Pancreas (tissue), 10 donors: ENCODE data around the gene CATSPER2. TPM values are rescaled to one million over a fixed set of nuclear protein-coding genes. Genes with fewer than 3 reads are reported as not detected.
"Not testable (repeated sequence)": the region's sequence is repeated elsewhere in the genome, so short reads cannot be mapped to it uniquely, and the experiment has no call there.

Experiments
- ATAC-seq, 4 donors: fragments of 200-7000 bp; cut with Tn5 transposase; one replicate each; pipeline versions ENCODE4 v1.8.0 to v1.9.1; 2020; ENCODE audit warnings: mild to moderate bottlenecking in 4 of 4, moderate library complexity in 4 of 4
- DNase-seq, 6 donors: peaks; one replicate each; pipeline ENCODE4 v3.0.0-alpha.2; 2020
- FAIRE-seq: peaks from 2 replicates; lab custom pipeline; 2012; peaks lifted over from hg19 to GRCh38; lab: Jason Lieb, UNC
- H3K27ac ChIP-seq, 4 donors: fragments of 200-600 bp; sonication (generic); 1 replicate in 3 of 4; 2 replicates in 1 of 4; pipeline versions ENCODE4 v1.5.0 to v1.8.0; 2020
- H3K27me3 ChIP-seq, 4 donors: fragments of 200-600 bp; one replicate each; pipeline ENCODE4 v1.8.0; 2021
- H3K36me3 ChIP-seq, 3 donors: fragments of 200-600 bp; sonication (generic) in 1 of 3; one replicate each; pipeline versions ENCODE4 v1.5.0 to v1.8.0; 2020 to 2021
- H3K4me1 ChIP-seq, 3 donors: fragments of 200-600 bp; one replicate each; pipeline ENCODE4 v1.8.0; 2021
- H3K4me3 ChIP-seq, 4 donors: fragments of 200-600 bp; sonication (generic) in 2 of 4; one replicate each; pipeline versions ENCODE4 v1.5.0 to v1.8.0; 2020 to 2021
- H3K9me3 ChIP-seq, 4 donors: fragments of 200-600 bp; one replicate each; pipeline ENCODE4 v1.8.0; 2021
- WGBS, 2 donors: extraction: QIAGEN DNeasy Blood & Tissue Kit; methylation state at CpG; one replicate each; pipeline ENCODE4 v1.1.7; 2013; 5-methylcytosine and 5-hydroxymethylcytosine counted together
- intact Hi-C, 3 donors: fragments of 100-400 bp; cut with DNase I; formaldehyde crosslinking; loops; one replicate each; pipeline versions ENCODE4 v1.11.1 to v1.14.2; 2022
- polyA plus RNA-seq, 2 donors: library from polyadenylated mRNA; stranded (reverse); fragments of 200-250 nt; gene quantifications; one replicate each; pipeline ENCODE4 v1.2.3, GENCODE V29; 2013
- total RNA-seq, 6 donors: library from RNA; stranded (reverse); fragmentation: NEBNext Ultra II Directional in 4 of 6; extraction: Animal tissue kit (Norgen Biotek cat#: 25700) in 4 of 6; gene quantifications; one replicate each; pipeline versions ENCODE4 v1.2.1 to v1.2.4, GENCODE V29; 2021 to 2023
- donor health status: healthy with polysubstance abuse.
- donor health status: DM: no; HTN: no; CAD: no; lungs with moderate emphysema.
- donor health status: DM: no; HTN: no; CAD: no.
- donor health status: control.
- donor health status: control.
- donor health status: Bipolar disorder and iron deficiency.
- donor health status: DM: yes; HTN: yes; CAD: no.
- donor health status: DM: no; HTN: no; CAD: no.
- donor health status: DM: no; HTN: no; CAD: no.
- donor health status: DM: yes; HTN: yes; CAD: no.

Gene CATSPER2
- total and polyA plus RNA-seq, 8 donors, result 1.2 to 9.9 (median 2.2) TPM

DNA sequence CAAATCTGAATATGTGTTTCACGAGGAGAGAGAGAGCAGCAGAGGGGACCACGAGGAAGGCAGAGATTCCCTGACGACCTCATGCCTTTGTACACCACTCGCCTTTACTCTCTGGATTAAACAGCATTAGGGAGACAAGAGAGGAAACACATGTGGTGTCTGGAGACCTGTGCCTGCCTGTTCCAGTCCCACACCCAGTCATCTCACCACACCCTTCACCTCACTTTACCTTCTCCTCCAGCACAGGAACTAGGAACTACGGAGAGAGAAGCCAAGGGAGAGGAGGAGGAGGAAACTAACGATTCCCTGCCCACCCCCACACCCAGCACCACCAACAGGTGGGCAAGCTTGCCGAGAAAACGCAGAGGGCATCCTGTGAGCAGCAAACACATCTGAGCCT, 55.8 kb downstream of the CATSPER2 start:
- WGBS, 2 donors, result 22 to 24% methylated on average over 4 of the region's 8 CpGs
- H3K4me1 ChIP-seq, FAIRE-seq, H3K27ac ChIP-seq, intact Hi-C loops, H3K4me3 ChIP-seq, ATAC-seq, H3K27me3 ChIP-seq, DNase-seq, H3K36me3 ChIP-seq, H3K9me3 ChIP-seq: not testable (repeated sequence)

DNA sequence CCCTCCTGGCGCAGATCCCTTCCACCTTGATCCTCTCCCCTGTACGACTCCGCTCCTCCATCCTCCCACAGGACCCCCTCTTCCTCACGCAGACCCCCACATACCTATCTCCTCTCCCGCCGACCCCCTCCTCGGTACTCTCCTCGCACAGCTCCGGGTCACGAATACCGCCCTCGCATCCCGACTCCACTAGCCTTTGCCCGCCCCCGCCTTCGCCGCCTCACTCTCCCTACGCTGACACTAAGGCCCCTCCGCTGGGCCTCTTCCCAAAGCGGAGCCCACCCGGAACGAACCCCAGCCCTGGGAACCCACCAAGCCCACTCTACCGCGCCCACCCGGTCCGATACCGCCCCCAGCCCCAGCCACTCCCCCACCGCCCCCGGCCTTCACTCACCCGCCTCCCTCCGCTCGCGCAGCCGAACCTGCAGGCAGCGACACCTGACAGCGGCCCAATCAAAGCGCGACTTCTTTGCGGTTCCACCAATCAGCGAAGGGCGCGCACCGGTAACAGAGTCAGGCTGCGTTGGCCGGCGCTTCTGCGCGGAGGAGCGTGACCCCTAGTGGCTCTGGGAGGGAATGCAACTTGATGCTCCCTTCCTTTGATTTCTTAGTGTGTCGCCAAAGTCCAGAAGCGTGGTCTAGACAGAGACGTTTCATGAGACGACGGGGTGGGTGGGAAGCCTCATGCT, 58.7 kb downstream of the CATSPER2 start, which contains the start of gene PPIP5K1:
PPIP5K1 (minus strand) TSS at position 431 of the 689 bp plus-strand sequence. CDS start 5,704 bp downstream, outside the sequence.
- H3K9me3 ChIP-seq, H3K27ac ChIP-seq, H3K36me3 ChIP-seq, H3K4me1 ChIP-seq, H3K27me3 ChIP-seq, DNase-seq, intact Hi-C loops, H3K4me3 ChIP-seq: not testable (repeated sequence)
- WGBS, 2 donors, result no CpG with 5 or more reads among the region's 54 CpGs
- FAIRE-seq (peak; percentile 65), ATAC-seq (peak; percentile 89 to 95 (median 94))

Other genes with a start within 250 kb of the CATSPER2 start
- 10 to 100 TPM; 12.6 to 31.8 (median 15.2) TPM for gene TP53BP1, start 155.7 kb downstream of the CATSPER2 start, total RNA-seq
- 10 to 100 TPM; 12.4 to 19.0 TPM for gene TP53BP1, start 155.7 kb downstream of the CATSPER2 start, polyA plus RNA-seq
- gene MAP1A, start 131.2 kb downstream of the CATSPER2 start, total RNA-seq, result 1 to 10 TPM in 3 of 6 donors, under 1 TPM in 3; 0.59 to 4.1 (median 1.6) TPM
- 1 to 10 TPM; 1.3 to 1.7 TPM for gene MAP1A, start 131.2 kb downstream of the CATSPER2 start, polyA plus RNA-seq
- gene PPIP5K1, start 58.6 kb downstream of the CATSPER2 start, total RNA-seq, result 10 to 100 TPM; 13.3 to 39.9 (median 17.2) TPM
- gene PPIP5K1, start 58.6 kb downstream of the CATSPER2 start, polyA plus RNA-seq, result 10 to 100 TPM; 11.3 to 16.0 TPM
- gene CKMT1B, start 54.8 kb downstream of the CATSPER2 start, total RNA-seq, result 1 to 10 TPM in 5 of 6 donors, under 1 TPM in 1; 0.97 to 3.5 (median 3.1) TPM
- gene CKMT1B, start 54.8 kb downstream of the CATSPER2 start, polyA plus RNA-seq, result 1 to 10 TPM; 2.7 to 8.5 TPM
- gene STRC, start 30.0 kb downstream of the CATSPER2 start, total RNA-seq, result under 1 TPM in 5 of 6 donors, not detected in 1; 0.28 to 0.43 (median 0.32) TPM
- under 1 TPM; 0.46 to 0.82 TPM for gene STRC, start 30.0 kb downstream of the CATSPER2 start, polyA plus RNA-seq
- gene CKMT1A, start 45.0 kb upstream of the CATSPER2 start, total RNA-seq, result 1 to 10 TPM in 5 of 6 donors, under 1 TPM in 1; 0.93 to 4.6 (median 3.6) TPM
- 1 to 10 TPM; 2.0 to 6.7 TPM for gene CKMT1A, start 45.0 kb upstream of the CATSPER2 start, polyA plus RNA-seq
- 100 to 1,000 TPM; 130 to 290 (median 248) TPM for gene PDIA3, start 97.6 kb upstream of the CATSPER2 start, total RNA-seq
- gene PDIA3, start 97.6 kb upstream of the CATSPER2 start, polyA plus RNA-seq, result 100 to 1,000 TPM; 144 to 189 TPM
- 1 to 10 TPM; 1.2 to 3.1 (median 2.0) TPM for gene ELL3, start 128.1 kb upstream of the CATSPER2 start, total RNA-seq
- 1 to 10 TPM; 1.9 to 2.1 TPM for gene ELL3, start 128.1 kb upstream of the CATSPER2 start, polyA plus RNA-seq
- gene SERF2, start 143.5 kb upstream of the CATSPER2 start, total RNA-seq, result 100 to 1,000 TPM; 245 to 540 (median 381) TPM
- 1,000 to 10,000 TPM in 1 of 2 donors, 100 to 1,000 TPM in 1; 943 to 1,722 TPM for gene SERF2, start 143.5 kb upstream of the CATSPER2 start, polyA plus RNA-seq
- under 1 TPM in 2 of 6 donors, not detected in 4; 0.14 to 0.22 TPM for gene SERINC4, start 151.4 kb upstream of the CATSPER2 start, total RNA-seq
- under 1 TPM; 0.23 to 0.47 TPM for gene SERINC4, start 151.4 kb upstream of the CATSPER2 start, polyA plus RNA-seq
- 1 to 10 TPM; 3.1 to 7.1 (median 5.1) TPM for gene HYPK, start 151.8 kb upstream of the CATSPER2 start, total RNA-seq
- 10 to 100 TPM in 1 of 2 donors, 1 to 10 TPM in 1; 5.0 to 25.6 TPM for gene HYPK, start 151.8 kb upstream of the CATSPER2 start, polyA plus RNA-seq
- gene MFAP1, start 175.8 kb upstream of the CATSPER2 start, total RNA-seq, result 10 to 100 TPM in 2 of 6 donors, 1 to 10 TPM in 4; 5.2 to 11.9 (median 7.5) TPM
- gene MFAP1, start 175.8 kb upstream of the CATSPER2 start, polyA plus RNA-seq, result 10 to 100 TPM in 1 of 2 donors, 1 to 10 TPM in 1; 5.0 to 10.1 TPM
- 1 to 10 TPM; 2.3 to 3.3 (median 2.7) TPM for gene WDR76, start 178.2 kb upstream of the CATSPER2 start, total RNA-seq
- gene WDR76, start 178.2 kb upstream of the CATSPER2 start, polyA plus RNA-seq, result 1 to 10 TPM in 1 of 2 donors, under 1 TPM in 1; 0.72 to 1.2 TPM